Activated effector memory CD4-positive, alpha-beta T cell treated with Interleukin-2 at 50 U/mL for 16 hours (primary cell): ENCODE measurements around the gene RMRP.
A peak's percentile ranks its signal among the peaks of the same experiment; 100 is the strongest.

Experiments used
- DNase-seq: peaks from one replicate; pipeline ENCODE4 v3.0.0-alpha.2; 2020

RMRP gene

GRCh38 chr9:35657546-35658136 is at the start of gene RMRP:
Gene RMRP (minus strand): TSS chr9:35658019.
- DNase-seq, result peak; percentile 70

GRCh38 chr9:35706951-35707350 is 49.1 kb upstream of the RMRP start:
- DNase-seq, result no peak

- DNase-seq, result no peak
Observed at GRCh38 chr9:35705836-35706430, 48.1 kb upstream of the RMRP start.

- no peak for DNase-seq
Observed at GRCh38 chr9:35705372-35705771, 47.6 kb upstream of the RMRP start.

GRCh38 chr9:35703906-35704672 is 46.3 kb upstream of the RMRP start:
- no peak for DNase-seq

- DNase-seq, result no peak
Observed at GRCh38 chr9:35702696-35703095, 44.9 kb upstream of the RMRP start.

- no peak for DNase-seq
Observed at GRCh38 chr9:35700942-35701341, 43.1 kb upstream of the RMRP start.

GRCh38 chr9:35700031-35700430 is 42.2 kb upstream of the RMRP start:
- no peak for DNase-seq

GRCh38 chr9:35698231-35698630 is 40.4 kb upstream of the RMRP start:
- no peak for DNase-seq

GRCh38 chr9:35697486-35697885 is 39.7 kb upstream of the RMRP start:
- DNase-seq, result no peak

GRCh38 chr9:35696520-35697215 is 38.8 kb upstream of the RMRP start:
- DNase-seq, result peak; percentile 39

- DNase-seq, result no peak
Observed at GRCh38 chr9:35695943-35696401, 38.2 kb upstream of the RMRP start.

- DNase-seq, result no peak
Observed at GRCh38 chr9:35691757-35692301, 34.0 kb upstream of the RMRP start.

- no peak for DNase-seq
Observed at GRCh38 chr9:35691334-35691650, 33.5 kb upstream of the RMRP start.

GRCh38 chr9:35690614-35691333 is 33.0 kb upstream of the RMRP start:
- peak; percentile 9 for DNase-seq

GRCh38 chr9:35690294-35690613 is 32.4 kb upstream of the RMRP start:
- DNase-seq, result no peak

GRCh38 chr9:35689542-35690293 is 31.9 kb upstream of the RMRP start, which contains the start of gene TPM2:
Gene TPM2 (minus strand): TSS chr9:35689925. CDS start chr9:35689817, 108 bp downstream.
- DNase-seq, result no peak

GRCh38 chr9:35688558-35689541 is 31.0 kb upstream of the RMRP start:
- DNase-seq, result no peak

- DNase-seq, result no peak
Observed at GRCh38 chr9:35687972-35688557, 30.2 kb upstream of the RMRP start.

- DNase-seq, result no peak
Observed at GRCh38 chr9:35687306-35687705, 29.5 kb upstream of the RMRP start.
